Transverse colon (tissue), 4 donors: Measurements from ENCODE around the gene ENOX1.

Experiments
- POLR2A ChIP-seq: fragments of 450-650 bp; IDR thresholded peaks from one replicate; pipeline ENCODE4 v1.6.1; 2016; ENCODE audit warnings: antibody characterized with exemption, mild to moderate bottlenecking, moderate library complexity
- POLR2AphosphoS5 ChIP-seq, 3 donors: sonication (generic); formaldehyde crosslinking; IDR thresholded peaks; one replicate each; pipeline ENCODE4 v1.6.1; 2016; ENCODE audit warnings: antibody characterized with exemption in 3 of 3
- TF ChIP-seq, protein P1 (sequence below), 5 experiments: fragments of 200-600 bp in 3 of 5; fragments of 450-650 bp in 2 of 5; sonication (generic) in 3 of 5; IDR thresholded peaks; 1 replicate in 2 of 5; 2 replicates in 3 of 5; pipeline ENCODE4 v1.5.1; 2016 to 2017; ENCODE audit warnings: antibody characterized with exemption in 5 of 5, inconsistent platforms in 3 of 5, mild to moderate bottlenecking in 2 of 5, moderate library complexity in 1 of 5

DNA sequence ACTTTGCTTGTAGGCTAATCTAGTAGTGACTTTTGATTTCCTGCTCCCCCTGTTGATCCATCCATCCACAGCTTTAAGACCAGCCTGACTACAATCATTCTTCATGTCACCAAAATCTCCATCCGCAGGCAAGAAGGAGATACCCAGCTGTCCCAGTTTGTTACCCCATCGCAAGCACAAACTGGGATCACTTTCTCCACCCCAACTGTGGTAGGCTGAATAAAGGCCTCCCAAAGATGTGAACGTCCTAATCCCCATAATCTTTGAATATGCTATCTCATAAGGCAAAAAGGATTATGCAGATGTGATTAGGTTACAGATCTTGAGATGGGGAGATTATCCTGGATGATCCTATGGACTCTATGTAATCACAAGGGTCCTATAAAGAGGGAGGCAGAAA is 202.0 kb downstream of the ENOX1 start:
- TF ChIP-seq, protein P1, sequence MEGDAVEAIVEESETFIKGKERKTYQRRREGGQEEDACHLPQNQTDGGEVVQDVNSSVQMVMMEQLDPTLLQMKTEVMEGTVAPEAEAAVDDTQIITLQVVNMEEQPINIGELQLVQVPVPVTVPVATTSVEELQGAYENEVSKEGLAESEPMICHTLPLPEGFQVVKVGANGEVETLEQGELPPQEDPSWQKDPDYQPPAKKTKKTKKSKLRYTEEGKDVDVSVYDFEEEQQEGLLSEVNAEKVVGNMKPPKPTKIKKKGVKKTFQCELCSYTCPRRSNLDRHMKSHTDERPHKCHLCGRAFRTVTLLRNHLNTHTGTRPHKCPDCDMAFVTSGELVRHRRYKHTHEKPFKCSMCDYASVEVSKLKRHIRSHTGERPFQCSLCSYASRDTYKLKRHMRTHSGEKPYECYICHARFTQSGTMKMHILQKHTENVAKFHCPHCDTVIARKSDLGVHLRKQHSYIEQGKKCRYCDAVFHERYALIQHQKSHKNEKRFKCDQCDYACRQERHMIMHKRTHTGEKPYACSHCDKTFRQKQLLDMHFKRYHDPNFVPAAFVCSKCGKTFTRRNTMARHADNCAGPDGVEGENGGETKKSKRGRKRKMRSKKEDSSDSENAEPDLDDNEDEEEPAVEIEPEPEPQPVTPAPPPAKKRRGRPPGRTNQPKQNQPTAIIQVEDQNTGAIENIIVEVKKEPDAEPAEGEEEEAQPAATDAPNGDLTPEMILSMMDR (IDR thresholded peaks at IDR 0.05): no peak
- TF ChIP-seq POLR2A: no peak
- no peak for TF ChIP-seq POLR2AphosphoS5 (IDR thresholded peaks at IDR 0.05)
